PC-3 (cell line): ENCODE measurements around the gene SLC44A5. TPM values are rescaled to one million over a fixed set of nuclear protein-coding genes. Genes with fewer than 3 reads are reported as not detected.
"Not testable (repeated sequence)": the region's sequence is repeated elsewhere in the genome, so short reads cannot be mapped to it uniquely, and the experiment has no call there.

Experiments used
- ATAC-seq: fragments of 200-7000 bp; cut with Tn5 transposase; 2 replicates; pipeline ENCODE4 v1.9.1; 2020; ENCODE audit warnings: mild to moderate bottlenecking, moderate library complexity
- BruUV-seq: library from RNA; stranded (reverse); fragments of 400-500 nt; replicated peaks from 2 replicates; lab custom pipeline; 2021; lab: Mats Ljungman, UMichigan
- CTCF ChIA-PET: fragments of 300-600 bp; sonication (Branson Sonifier 250); formaldehyde crosslinking; loops from one replicate; lab custom pipeline; 2022; ENCODE audit warnings: antibody characterized with exemption; lab: Charles Lee
- POLR2A ChIA-PET: fragments of 300-600 bp; sonication (Branson Sonifier 250); formaldehyde crosslinking; loops from one replicate; lab custom pipeline; 2022; ENCODE audit warnings: antibody characterized with exemption; ENCODE audit not compliant: unreplicated experiment; lab: Charles Lee
- DNase-seq: peaks from one replicate; pipeline ENCODE4 v3.0.0-alpha.2; 2015
- H2AFZ ChIP-seq: fragments of 300-600 bp; sonication (generic); 2 replicates; pipeline ENCODE4 v1.6.0; 2016; ENCODE audit warnings: antibody characterized with exemption, low read length
- H3F3A ChIP-seq: fragments of 300-600 bp; sonication (generic); one replicate; pipeline ENCODE4 v1.6.0; 2017; ENCODE audit warnings: antibody characterized with exemption, low read length, control low read depth, mild to moderate bottlenecking; ENCODE audit not compliant: unreplicated experiment
- H3K27ac ChIP-seq: fragments of 300-600 bp; sonication (generic); 2 replicates; pipeline ENCODE4 v1.5.1; 2016; ENCODE audit warnings: mild to moderate bottlenecking, low read length
- H3K27me3 ChIP-seq: fragments of 300-600 bp; sonication (generic); 2 replicates; pipeline ENCODE4 v1.6.1; 2016; ENCODE audit warnings: low read length, mixed read lengths
- H3K36me3 ChIP-seq: fragments of 300-600 bp; sonication (generic); 2 replicates; pipeline ENCODE4 v1.6.1; 2016; ENCODE audit warnings: low read depth, mixed run types, low read length, mixed read lengths
- H3K4me1 ChIP-seq: fragments of 300-600 bp; sonication (generic); 2 replicates; pipeline ENCODE4 v1.5.1; 2016; ENCODE audit warnings: low read length; ENCODE audit not compliant: insufficient read depth
- H3K4me2 ChIP-seq: fragments of 300-600 bp; sonication (generic); 2 replicates; pipeline ENCODE4 v1.6.0; 2016; ENCODE audit warnings: low read length
- H3K4me3 ChIP-seq: fragments of 300-600 bp; sonication (generic); 2 replicates; pipeline ENCODE4 v1.5.1; 2016; ENCODE audit warnings: mild to moderate bottlenecking, low read length, mixed read lengths
- H3K79me2 ChIP-seq: fragments of 300-600 bp; sonication (generic); 2 replicates; pipeline ENCODE4 v1.6.1; 2017; ENCODE audit warnings: low read length, mixed read lengths
- H3K9ac ChIP-seq: fragments of 300-600 bp; sonication (generic); 2 replicates; pipeline ENCODE4 v1.6.0; 2016; ENCODE audit warnings: mild to moderate bottlenecking, low read length
- H3K9me2 ChIP-seq: fragments of 300-600 bp; sonication (generic); replicated peaks from 2 replicates; pipeline ENCODE4 v1.6.1; 2016; ENCODE audit warnings: mixed run types, low read length, mixed read lengths
- H3K9me3 ChIP-seq: fragments of 300-600 bp; sonication (generic); 2 replicates; pipeline ENCODE4 v1.6.1; 2016; ENCODE audit warnings: low read length, mixed read lengths
- H4K20me1 ChIP-seq: fragments of 300-600 bp; sonication (generic); 2 replicates; pipeline ENCODE4 v1.6.1; 2016; ENCODE audit warnings: low read length, mixed read lengths
- EZH2 ChIP-seq: fragments of 300-600 bp; sonication (generic); IDR thresholded peaks from one replicate; pipeline ENCODE4 v1.6.1; 2017; ENCODE audit warnings: antibody characterized with exemption, mild to moderate bottlenecking, low read length; ENCODE audit not compliant: unreplicated experiment
- EZH2phosphoT487 ChIP-seq: fragments of 300-600 bp; sonication (generic); IDR thresholded peaks from 2 replicates; pipeline ENCODE4 v1.6.1; 2018; ENCODE audit warnings: mild to moderate bottlenecking, antibody characterized with exemption, low read length, borderline replicate concordance
- intact Hi-C: fragments of 100-400 bp; cut with micrococcal nuclease; formaldehyde crosslinking; loops from 2 replicates; pipeline ENCODE4 v1.9.0; 2023
- total RNA-seq: library from RNA; depleted of rRNA; stranded (reverse); fragments of >200 nt; gene quantifications from 2 replicates; pipeline ENCODE4 v1.2.3, GENCODE V29; 2014
- TF ChIP-seq, protein P1 (sequence below): fragments of 300-600 bp; sonication (generic); conservative IDR thresholded peaks from 2 replicates; pipeline ENCODE4 v1.5.1; 2017; ENCODE audit warnings: antibody characterized with exemption, low read depth, mild to moderate bottlenecking, low read length

Gene SLC44A5
- total RNA-seq, 1 experiment from 2014 or later: not detected

GRCh38 chr1:75188892-75189291 is 422.0 kb downstream of the SLC44A5 start:
- ATAC-seq (no peak), DNase-seq (no peak)
- Histone ChIP-seq H3F3A (no peaks in the 10 kb centered on the region), H3K36me3 (no peaks in the 10 kb centered on the region), H3K4me2 (no peak overlapping the region), H3K9ac (no peak overlapping the region), H4K20me1 (no peaks in the 10 kb centered on the region), H3K4me1 (no peaks in the 10 kb centered on the region), H3K4me3 (no peak overlapping the region), H3K9me2 (no peaks in the 10 kb centered on the region), H3K27me3 (peaks cover 11% of the 10 kb centered on the region; the same call in 1 of the 2 replicates), H3K79me2 (no peaks in the 10 kb centered on the region), H3K27ac (no peak overlapping the region), H3K9me3 (no peaks in the 10 kb centered on the region), H2AFZ (no peak overlapping the region)
- TF ChIP-seq EZH2phosphoT487: no peak
- TF ChIP-seq, protein P1, sequence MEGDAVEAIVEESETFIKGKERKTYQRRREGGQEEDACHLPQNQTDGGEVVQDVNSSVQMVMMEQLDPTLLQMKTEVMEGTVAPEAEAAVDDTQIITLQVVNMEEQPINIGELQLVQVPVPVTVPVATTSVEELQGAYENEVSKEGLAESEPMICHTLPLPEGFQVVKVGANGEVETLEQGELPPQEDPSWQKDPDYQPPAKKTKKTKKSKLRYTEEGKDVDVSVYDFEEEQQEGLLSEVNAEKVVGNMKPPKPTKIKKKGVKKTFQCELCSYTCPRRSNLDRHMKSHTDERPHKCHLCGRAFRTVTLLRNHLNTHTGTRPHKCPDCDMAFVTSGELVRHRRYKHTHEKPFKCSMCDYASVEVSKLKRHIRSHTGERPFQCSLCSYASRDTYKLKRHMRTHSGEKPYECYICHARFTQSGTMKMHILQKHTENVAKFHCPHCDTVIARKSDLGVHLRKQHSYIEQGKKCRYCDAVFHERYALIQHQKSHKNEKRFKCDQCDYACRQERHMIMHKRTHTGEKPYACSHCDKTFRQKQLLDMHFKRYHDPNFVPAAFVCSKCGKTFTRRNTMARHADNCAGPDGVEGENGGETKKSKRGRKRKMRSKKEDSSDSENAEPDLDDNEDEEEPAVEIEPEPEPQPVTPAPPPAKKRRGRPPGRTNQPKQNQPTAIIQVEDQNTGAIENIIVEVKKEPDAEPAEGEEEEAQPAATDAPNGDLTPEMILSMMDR: no peak
- no peak for TF ChIP-seq EZH2
- no TSS peak for BruUV-seq
- CTCF ChIA-PET: no interaction called here
- intact Hi-C loops: no loop called here
- POLR2A ChIA-PET: no interaction called here

DNA sequence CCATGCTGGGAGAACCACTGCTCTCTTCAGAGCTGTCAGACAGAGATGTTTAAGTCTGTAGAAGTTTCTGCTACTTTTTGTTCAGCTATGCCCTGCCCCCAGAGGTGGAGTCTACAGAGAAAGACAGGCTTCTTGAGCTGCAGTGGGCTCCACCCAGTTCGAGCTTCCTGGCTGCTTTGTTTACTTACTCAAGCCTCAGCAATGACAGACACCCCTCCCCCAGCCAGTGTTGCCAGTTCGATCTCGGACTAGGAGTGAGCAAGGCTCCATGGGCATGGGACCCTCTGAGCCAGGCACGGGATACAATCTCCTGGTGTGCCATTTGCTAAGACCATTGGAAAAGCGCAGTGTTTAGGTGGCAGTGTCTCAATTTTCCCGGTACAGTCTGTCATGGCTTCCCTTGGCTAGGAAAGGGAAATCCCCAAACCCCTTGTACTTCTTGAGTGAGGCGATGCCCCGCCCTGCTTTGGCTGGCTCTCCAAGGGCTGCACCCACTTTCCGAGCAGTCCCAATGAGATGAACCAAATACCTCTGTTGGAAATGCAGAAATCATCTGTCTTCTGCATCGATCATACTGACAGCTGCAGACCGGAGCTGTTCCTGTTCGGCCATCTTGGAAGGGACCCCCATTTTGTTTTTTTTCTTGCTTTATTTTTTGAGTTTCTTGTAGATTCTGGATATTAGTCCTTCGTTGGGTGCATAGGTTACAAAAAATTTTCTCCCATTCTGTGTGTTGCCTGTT is 429.5 kb downstream of the SLC44A5 start:
- intact Hi-C loops, H3K27me3 ChIP-seq, H3K9ac ChIP-seq, H2AFZ ChIP-seq, H3K9me2 ChIP-seq, H4K20me1 ChIP-seq, H3K27ac ChIP-seq, H3F3A ChIP-seq, H3K4me1 ChIP-seq, H3K4me2 ChIP-seq, DNase-seq, ATAC-seq, H3K4me3 ChIP-seq, H3K79me2 ChIP-seq, CTCF ChIA-PET, H3K9me3 ChIP-seq, H3K36me3 ChIP-seq, BruUV-seq: not testable (repeated sequence)
- POLR2A ChIA-PET: interaction anchor here (0.6 kb wide), 1 partner anchor 389 kb away, joined by 3 read pairs; no protein-coding TSS in a partner anchor

DNA sequence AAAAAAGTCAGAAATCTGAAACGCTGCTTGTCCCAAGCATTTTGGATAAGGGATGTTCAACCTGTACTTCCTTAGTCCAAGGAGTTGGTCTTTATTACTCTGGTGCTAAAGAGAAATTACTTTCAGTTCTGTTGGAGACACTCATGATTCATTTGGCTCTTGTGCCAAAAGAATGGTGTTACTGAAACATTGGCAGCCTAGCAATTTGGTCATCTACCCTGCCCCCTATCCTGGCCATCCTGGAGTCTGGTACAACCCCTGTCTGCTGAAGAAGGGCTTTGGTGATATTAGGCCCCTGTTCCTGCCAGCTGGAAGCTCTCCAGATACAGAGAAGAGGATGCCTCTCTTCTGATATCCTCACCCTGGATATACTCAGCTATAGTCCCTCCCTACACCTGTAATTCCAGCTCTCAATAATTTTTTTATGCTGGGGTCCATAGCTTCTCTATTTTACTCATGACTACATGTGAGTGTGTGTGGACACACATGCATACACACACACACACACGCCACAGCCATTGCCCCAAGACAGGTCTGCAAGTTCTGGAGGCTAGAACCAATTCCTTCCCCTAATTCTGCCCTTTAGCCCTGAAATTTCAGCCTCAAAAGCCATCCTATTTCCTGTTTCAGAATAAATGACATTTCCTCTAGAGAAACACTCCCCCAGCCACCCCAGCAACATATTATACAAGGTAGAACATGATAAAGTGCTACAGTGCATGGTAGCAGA is 436.7 kb downstream of the SLC44A5 start:
- Histone ChIP-seq H3K4me2 (no peak overlapping the region), H4K20me1 (no peaks in the 10 kb centered on the region), H3K9me2 (no peaks in the 10 kb centered on the region), H3K9ac (no peak overlapping the region), H3F3A (no peaks in the 10 kb centered on the region), H2AFZ (no peak overlapping the region), H3K4me1 (no peaks in the 10 kb centered on the region), H3K4me3 (no peak overlapping the region), H3K27me3 (no peaks in the 10 kb centered on the region), H3K79me2 (no peaks in the 10 kb centered on the region), H3K27ac (no peak overlapping the region), H3K36me3 (no peaks in the 10 kb centered on the region), H3K9me3 (no peaks in the 10 kb centered on the region)
- CTCF ChIA-PET: no interaction called here
- POLR2A ChIA-PET: no interaction called here
- no peak for TF ChIP-seq EZH2phosphoT487
- no peak for TF ChIP-seq EZH2
- TF ChIP-seq, protein P1: no peak
- no peak for DNase-seq
- ATAC-seq: no peak
- intact Hi-C loops: no loop called here
- no TSS peak for BruUV-seq
